Body of pancreas (tissue), 4 donors: ENCODE measurements around the gene UCK1. TPM values are rescaled to one million over a fixed set of nuclear protein-coding genes. Genes with fewer than 3 reads are reported as not detected.

Source experiments
- ATAC-seq: fragments of 150-250 bp; one replicate; pipeline ENCODE4 v1.9.1; 2016
- DNase-seq, 4 donors: peaks; one replicate each; pipeline ENCODE4 v3.0.0-alpha.2; 2019
- H3K27ac ChIP-seq, 4 donors: fragments of 200-600 bp; sonication (generic); 1 replicate in 3 of 4; 2 replicates in 1 of 4; pipeline versions ENCODE4 v1.5.1 to v1.6.1; 2016 to 2019; ENCODE audit warnings: mild to moderate bottlenecking in 1 of 4, mixed read lengths in 1 of 4, moderate library complexity in 1 of 4
- H3K27me3 ChIP-seq, 2 donors: fragments of 200-600 bp; sonication (generic); one replicate each; pipeline ENCODE4 v1.6.0; 2016; ENCODE audit warnings: mild to moderate bottlenecking in 1 of 2
- H3K36me3 ChIP-seq, 2 donors: fragments of 200-600 bp; sonication (generic); replicated peaks in 1 of 2; 2 replicates each; pipeline ENCODE4 v1.5.1; 2016; ENCODE audit warnings: low read depth in 2 of 2; ENCODE audit not compliant: insufficient read depth in 1 of 2
- H3K4me1 ChIP-seq: fragments of 200-600 bp; sonication (generic); one replicate; pipeline ENCODE4 v1.6.0; 2016
- H3K4me3 ChIP-seq, 2 donors: fragments of 200-600 bp; sonication (generic); 1 replicate in 1 of 2; 2 replicates in 1 of 2; pipeline ENCODE4 v1.5.1; 2016 to 2019
- H3K9me3 ChIP-seq, 3 donors: fragments of 200-600 bp; sonication (generic); 1 replicate in 2 of 3; 2 replicates in 1 of 3; pipeline ENCODE4 v1.5.1; 2016
- POLR2A ChIP-seq, 3 donors: fragments of 450-650 bp; IDR thresholded peaks; one replicate each; pipeline ENCODE4 v1.6.1; 2016; ENCODE audit warnings: antibody characterized with exemption in 3 of 3, mild to moderate bottlenecking in 2 of 3
- WGBS, 2 donors: methylation state at CpG; one replicate each; pipeline ENCODE4 v1.1.5; 2017; 5-methylcytosine and 5-hydroxymethylcytosine counted together
- intact Hi-C: fragments of 100-400 bp; cut with DNase I; formaldehyde crosslinking; loops from one replicate; pipeline ENCODE4 v1.15.1; 2023
- total RNA-seq, 2 donors: library from RNA; depleted of rRNA; stranded (reverse); fragments of >200 nt; gene quantifications; one replicate each; pipeline ENCODE4 v1.1.0, GENCODE V29; 2016
- TF ChIP-seq, protein P1 (sequence below), 7 experiments: fragments of 450-650 bp in 4 of 7; fragments of 200-600 bp in 3 of 7; sonication (generic) in 3 of 7; IDR thresholded peaks; one replicate each; pipeline ENCODE4 v1.5.1; 2016 to 2019; ENCODE audit warnings: antibody characterized with exemption in 7 of 7

The UCK1 gene
- total RNA-seq, 2 donors from 2014 or later, result 16.5 to 37.1 TPM

DNA sequence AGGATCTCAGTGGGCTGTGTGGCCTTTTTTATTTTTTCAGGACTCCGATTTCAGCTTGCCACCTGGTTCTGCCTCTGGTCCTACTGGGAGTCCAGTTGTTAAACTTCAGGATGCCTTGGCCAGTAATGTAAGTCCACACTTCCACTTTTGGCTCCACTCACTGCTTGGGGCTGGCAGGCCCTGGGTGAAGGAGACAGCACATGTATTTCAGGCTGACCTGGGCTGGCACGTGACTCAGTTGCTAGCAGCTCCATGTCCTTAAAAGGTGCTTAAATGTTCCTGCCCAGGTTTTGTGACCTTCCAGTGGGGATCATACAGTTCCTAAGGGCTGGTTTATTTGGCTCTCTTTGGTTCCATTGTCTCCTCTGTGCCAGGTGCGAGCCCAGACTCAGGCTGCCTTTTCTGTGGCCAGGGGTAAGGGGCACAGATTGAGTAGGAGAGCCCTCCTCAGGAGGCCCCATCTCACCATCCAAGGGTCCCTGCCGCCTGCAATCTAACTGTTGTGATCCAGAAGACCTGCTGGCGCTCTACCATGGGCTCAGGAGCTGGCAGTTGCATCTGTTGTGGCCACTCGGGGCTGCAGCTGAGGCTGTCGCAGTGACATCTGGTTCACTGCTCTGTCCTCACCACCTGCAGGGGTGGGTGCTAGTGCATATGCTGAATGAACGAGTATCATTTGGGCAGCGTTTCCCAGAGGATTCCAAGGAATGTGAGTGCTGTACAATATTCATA is 47.6 kb downstream of the UCK1 start:
- no peak overlapping the region for H3K27ac ChIP-seq
- intact Hi-C loops, result no loop called here
- H3K36me3 ChIP-seq, result peaks cover 36 to 69% of the 10 kb centered on the region in 2 donors
- no peak for ATAC-seq
- no peaks in the 10 kb centered on the region for H3K9me3 ChIP-seq
- DNase-seq, result no peak
- no peaks in the 10 kb centered on the region for H3K27me3 ChIP-seq
- WGBS, 2 donors, result 78 to 84% methylated on average over 5 to 9 of the region's 9 CpGs
- TF ChIP-seq, protein P1, sequence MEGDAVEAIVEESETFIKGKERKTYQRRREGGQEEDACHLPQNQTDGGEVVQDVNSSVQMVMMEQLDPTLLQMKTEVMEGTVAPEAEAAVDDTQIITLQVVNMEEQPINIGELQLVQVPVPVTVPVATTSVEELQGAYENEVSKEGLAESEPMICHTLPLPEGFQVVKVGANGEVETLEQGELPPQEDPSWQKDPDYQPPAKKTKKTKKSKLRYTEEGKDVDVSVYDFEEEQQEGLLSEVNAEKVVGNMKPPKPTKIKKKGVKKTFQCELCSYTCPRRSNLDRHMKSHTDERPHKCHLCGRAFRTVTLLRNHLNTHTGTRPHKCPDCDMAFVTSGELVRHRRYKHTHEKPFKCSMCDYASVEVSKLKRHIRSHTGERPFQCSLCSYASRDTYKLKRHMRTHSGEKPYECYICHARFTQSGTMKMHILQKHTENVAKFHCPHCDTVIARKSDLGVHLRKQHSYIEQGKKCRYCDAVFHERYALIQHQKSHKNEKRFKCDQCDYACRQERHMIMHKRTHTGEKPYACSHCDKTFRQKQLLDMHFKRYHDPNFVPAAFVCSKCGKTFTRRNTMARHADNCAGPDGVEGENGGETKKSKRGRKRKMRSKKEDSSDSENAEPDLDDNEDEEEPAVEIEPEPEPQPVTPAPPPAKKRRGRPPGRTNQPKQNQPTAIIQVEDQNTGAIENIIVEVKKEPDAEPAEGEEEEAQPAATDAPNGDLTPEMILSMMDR (IDR thresholded peaks at IDR 0.05), result no peak
- no peak for TF ChIP-seq POLR2A (IDR thresholded peaks at IDR 0.05)
- no peaks in the 10 kb centered on the region for H3K4me1 ChIP-seq
- H3K4me3 ChIP-seq, result no peak overlapping the region

DNA sequence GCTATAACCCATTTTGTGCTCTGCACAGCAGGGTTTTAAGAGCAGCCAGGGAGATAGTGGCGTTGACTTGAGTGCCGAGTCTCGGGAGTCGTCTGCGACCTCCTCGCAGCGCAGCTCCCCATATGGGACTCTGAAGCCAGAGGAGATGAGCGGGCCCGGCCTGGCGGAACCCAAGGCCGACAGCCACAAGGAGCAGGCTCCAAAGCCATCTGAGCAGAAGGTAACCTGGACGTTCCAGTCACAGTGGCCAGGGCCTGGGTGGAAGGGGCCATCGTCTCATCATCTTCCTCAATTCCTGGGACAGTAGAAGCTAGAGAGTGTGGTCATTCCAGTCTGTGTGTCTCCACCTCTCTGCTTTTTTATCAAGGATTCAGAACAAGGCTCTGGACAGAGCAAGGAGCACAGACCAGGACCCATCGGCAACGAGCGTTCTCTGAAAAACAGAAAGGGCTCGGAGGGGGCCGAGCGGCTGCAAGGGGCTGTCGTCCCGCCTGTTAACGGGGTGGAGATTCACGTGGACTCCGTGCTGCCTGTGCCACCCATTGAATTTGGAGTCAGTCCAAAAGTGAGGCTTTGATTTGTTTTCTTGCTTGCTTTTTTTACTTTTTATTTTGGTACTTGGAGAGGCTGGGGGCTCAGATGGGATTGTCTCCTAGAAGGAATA is 48.6 kb downstream of the UCK1 start:
- ATAC-seq (no peak), DNase-seq (no peak)
- intact Hi-C loops, result no loop called here
- Histone ChIP-seq H3K36me3 (peaks cover 36 to 61% of the 10 kb centered on the region in 2 donors), H3K27ac (no peak overlapping the region), H3K9me3 (no peaks in the 10 kb centered on the region), H3K4me1 (no peaks in the 10 kb centered on the region), H3K4me3 (no peak overlapping the region), H3K27me3 (no peaks in the 10 kb centered on the region)
- TF ChIP-seq POLR2A (IDR thresholded peaks at IDR 0.05), result no peak
- TF ChIP-seq, protein P1 (IDR thresholded peaks at IDR 0.05), result no peak
- 87 to 89% methylated on average over 12 to 24 of the region's 24 CpGs for WGBS, 2 donors

DNA sequence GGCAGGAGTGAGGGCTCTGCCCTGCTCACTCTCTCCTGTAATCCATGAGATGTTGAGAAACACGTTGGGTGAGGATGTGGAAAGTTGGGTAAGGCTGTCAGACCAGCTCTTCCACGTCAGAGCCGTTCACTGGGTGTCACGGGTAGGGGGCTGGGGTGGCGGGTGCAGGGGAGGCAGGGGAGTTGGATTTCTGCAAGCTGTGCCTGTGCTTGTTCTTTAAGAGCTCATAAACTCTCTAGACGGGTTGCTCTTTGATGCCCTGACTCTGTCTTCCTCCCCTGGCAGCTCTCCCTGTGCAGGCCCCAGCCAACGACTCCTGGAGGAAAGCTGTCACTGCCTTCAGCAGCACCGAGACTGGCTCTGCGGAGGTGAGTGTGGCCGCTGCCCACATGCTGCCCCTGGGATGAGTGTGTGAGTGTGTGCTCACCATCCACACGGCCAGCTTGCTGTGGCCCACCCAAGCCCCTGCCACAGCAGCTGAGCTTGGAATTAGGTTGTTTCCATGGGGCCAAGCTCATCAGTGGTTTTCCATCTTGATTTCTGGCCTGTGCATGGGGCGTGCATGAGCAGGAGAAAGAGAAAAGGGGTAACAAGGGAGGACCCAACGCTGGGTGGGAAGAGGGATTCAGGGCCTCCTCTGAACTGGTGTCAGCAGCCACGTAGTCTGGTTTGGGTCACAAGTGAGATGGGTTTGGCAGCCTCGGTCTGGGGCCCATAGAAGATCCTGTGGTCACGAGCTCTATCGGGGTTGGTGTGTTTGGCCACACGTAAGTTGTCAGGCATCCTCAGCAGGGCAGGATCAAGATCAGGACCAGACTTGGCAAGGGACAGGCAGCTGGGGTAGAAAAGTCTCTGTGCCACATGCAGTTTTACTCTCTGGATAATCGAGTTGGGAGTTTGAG is 49.4 kb downstream of the UCK1 start:
- ATAC-seq (no peak), DNase-seq (no peak)
- 77 to 79% methylated on average over 13 to 19 of the region's 19 CpGs for WGBS, 2 donors
- no peak for TF ChIP-seq POLR2A (IDR thresholded peaks at IDR 0.05)
- TF ChIP-seq, protein P1 (IDR thresholded peaks at IDR 0.05), result no peak
- no peak overlapping the region for H3K27ac ChIP-seq
- H3K36me3 ChIP-seq, result peaks cover 40 to 61% of the 10 kb centered on the region in 2 donors
- intact Hi-C loops, result no loop called here
- no peaks in the 10 kb centered on the region for H3K9me3 ChIP-seq
- no peaks in the 10 kb centered on the region for H3K27me3 ChIP-seq
- H3K4me1 ChIP-seq, result no peaks in the 10 kb centered on the region
- H3K4me3 ChIP-seq, result no peak overlapping the region

DNA sequence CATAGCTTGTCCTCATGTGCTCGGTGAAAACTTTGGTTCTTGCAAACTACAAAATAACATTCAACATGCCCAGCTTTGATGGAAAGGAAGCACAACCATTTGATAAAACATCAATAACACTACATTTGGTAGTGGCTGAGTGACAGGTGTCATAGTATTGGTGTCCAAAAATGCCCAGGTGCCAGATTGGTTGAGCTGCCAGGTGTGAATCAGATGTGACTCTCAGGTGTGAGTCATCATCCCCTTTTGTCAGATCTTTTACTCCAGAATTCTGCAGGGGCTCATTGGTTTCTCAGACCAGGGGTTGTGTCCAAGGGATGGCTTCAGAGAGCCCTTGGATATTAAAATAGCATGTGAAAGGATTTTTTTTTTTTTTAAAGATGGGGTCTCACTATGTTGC is 50.8 kb downstream of the UCK1 start:
- no peaks in the 10 kb centered on the region for H3K27me3 ChIP-seq
- peaks cover 47 to 63% of the 10 kb centered on the region in 2 donors for H3K36me3 ChIP-seq
- TF ChIP-seq POLR2A (IDR thresholded peaks at IDR 0.05), result no peak
- TF ChIP-seq, protein P1 (IDR thresholded peaks at IDR 0.05), result no peak
- H3K4me3 ChIP-seq, result no peak overlapping the region
- H3K9me3 ChIP-seq, result no peaks in the 10 kb centered on the region
- ATAC-seq (no peak), DNase-seq (no peak)
- H3K27ac ChIP-seq, result no peak overlapping the region
- WGBS, 2 donors, result 94 to 100% methylated on average over 1 of the region's 1 CpG
- intact Hi-C loops, result no loop called here
- no peaks in the 10 kb centered on the region for H3K4me1 ChIP-seq
